Stomach (tissue), 9 donors: Measurements from ENCODE around the gene SNRNP40. TPM values are rescaled to one million over a fixed set of nuclear protein-coding genes. Genes with fewer than 3 reads are reported as not detected.

Experiments used
- DNase-seq, 2 donors: peaks; one replicate each; pipeline versions ENCODE4 v3.0.0 to v3.0.0-alpha.2; 2013 to 2019
- H3K27ac ChIP-seq, 5 donors: fragments of 200-600 bp in 4 of 5; sonication (generic) in 4 of 5; one replicate each; pipeline ENCODE4 v1.5.1; 2013 to 2019; ENCODE audit warnings: mild to moderate bottlenecking in 1 of 5, moderate library complexity in 1 of 5
- H3K27me3 ChIP-seq, 3 donors: fragments of 200-600 bp; sonication (generic); one replicate each; pipeline ENCODE4 v1.5.1; 2017 to 2019; ENCODE audit warnings: mixed run types in 1 of 3
- H3K36me3 ChIP-seq, 4 donors: fragments of 200-600 bp; sonication (generic); 1 replicate in 3 of 4; 2 replicates in 1 of 4; pipeline ENCODE4 v1.5.1; 2016 to 2019
- H3K4me1 ChIP-seq, 4 donors: fragments of 200-600 bp; sonication (generic); one replicate each; pipeline ENCODE4 v1.5.1; 2016 to 2019
- H3K4me3 ChIP-seq, 4 donors: fragments of 200-600 bp; sonication (generic) in 3 of 4; one replicate each; pipeline ENCODE4 v1.5.1; 2016 to 2019; ENCODE audit warnings: mild to moderate bottlenecking in 1 of 4
- H3K9me3 ChIP-seq, 4 donors: fragments of 200-600 bp; sonication (generic); one replicate each; pipeline ENCODE4 v1.5.1; 2016 to 2019
- EP300 ChIP-seq: sonication (generic); formaldehyde crosslinking; IDR thresholded peaks from one replicate; pipeline ENCODE4 v1.6.1; 2017; ENCODE audit warnings: antibody characterized with exemption
- POLR2A ChIP-seq, 4 donors: fragments of 450-650 bp; IDR thresholded peaks; one replicate each; pipeline ENCODE4 v1.6.1; 2016; ENCODE audit warnings: antibody characterized with exemption in 4 of 4, control low read depth in 2 of 4, mild to moderate bottlenecking in 1 of 4, moderate library complexity in 1 of 4
- POLR2AphosphoS5 ChIP-seq, 3 donors: sonication (generic); formaldehyde crosslinking; IDR thresholded peaks; one replicate each; pipeline ENCODE4 v1.6.1; 2016; ENCODE audit warnings: antibody characterized with exemption in 3 of 3
- WGBS, 5 donors: extraction: QIAGEN DNeasy Blood & Tissue Kit in 3 of 5; methylation state at CpG; one replicate each; pipeline versions ENCODE4 v1.1.5 to v1.1.7; 2013 to 2018; 5-methylcytosine and 5-hydroxymethylcytosine counted together
- intact Hi-C: fragments of 100-400 bp; cut with DNase I; formaldehyde crosslinking; loops from one replicate; pipeline ENCODE4 v1.15.1; 2023; ENCODE audit warnings: low total_unique reads
- polyA plus RNA-seq, 3 donors: library from polyadenylated mRNA; stranded (reverse); fragments of 200-250 nt; gene quantifications; one replicate each; pipeline ENCODE4 v1.2.3, GENCODE V29; 2013
- total RNA-seq, 5 donors: library from RNA; depleted of rRNA; stranded (reverse); fragments of >200 nt; gene quantifications; one replicate each; pipeline versions ENCODE4 v1.1.0 to v1.2.3, GENCODE V29; 2014 to 2016
- TF ChIP-seq, protein P1 (sequence below), 7 experiments: fragments of 450-650 bp in 4 of 7; fragments of 200-600 bp in 3 of 7; sonication (generic) in 3 of 7; IDR thresholded peaks; one replicate each; pipeline ENCODE4 v1.5.1; 2016 to 2019; ENCODE audit warnings: antibody characterized with exemption in 7 of 7, control low read depth in 2 of 7, mild to moderate bottlenecking in 1 of 7
- donor health status: healthy with polysubstance abuse.
- donor health status: Bipolar disorder and iron deficiency.
- donor health status: healthy.

SNRNP40 gene
- total and polyA plus RNA-seq, 8 donors, result 1.8 to 100 (median 19.5) TPM

GRCh38 chr1:31227891-31228568, 68.6 kb downstream of the SNRNP40 start:
- TF ChIP-seq POLR2A (IDR thresholded peaks at IDR 0.05), result no peak
- no peak for TF ChIP-seq EP300
- TF ChIP-seq, protein P1, sequence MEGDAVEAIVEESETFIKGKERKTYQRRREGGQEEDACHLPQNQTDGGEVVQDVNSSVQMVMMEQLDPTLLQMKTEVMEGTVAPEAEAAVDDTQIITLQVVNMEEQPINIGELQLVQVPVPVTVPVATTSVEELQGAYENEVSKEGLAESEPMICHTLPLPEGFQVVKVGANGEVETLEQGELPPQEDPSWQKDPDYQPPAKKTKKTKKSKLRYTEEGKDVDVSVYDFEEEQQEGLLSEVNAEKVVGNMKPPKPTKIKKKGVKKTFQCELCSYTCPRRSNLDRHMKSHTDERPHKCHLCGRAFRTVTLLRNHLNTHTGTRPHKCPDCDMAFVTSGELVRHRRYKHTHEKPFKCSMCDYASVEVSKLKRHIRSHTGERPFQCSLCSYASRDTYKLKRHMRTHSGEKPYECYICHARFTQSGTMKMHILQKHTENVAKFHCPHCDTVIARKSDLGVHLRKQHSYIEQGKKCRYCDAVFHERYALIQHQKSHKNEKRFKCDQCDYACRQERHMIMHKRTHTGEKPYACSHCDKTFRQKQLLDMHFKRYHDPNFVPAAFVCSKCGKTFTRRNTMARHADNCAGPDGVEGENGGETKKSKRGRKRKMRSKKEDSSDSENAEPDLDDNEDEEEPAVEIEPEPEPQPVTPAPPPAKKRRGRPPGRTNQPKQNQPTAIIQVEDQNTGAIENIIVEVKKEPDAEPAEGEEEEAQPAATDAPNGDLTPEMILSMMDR (IDR thresholded peaks at IDR 0.05), result no peak
- TF ChIP-seq POLR2AphosphoS5 (IDR thresholded peaks at IDR 0.05), result no peak
- Histone ChIP-seq H3K36me3 (no peaks in the 10 kb centered on the region), H3K27ac (no peak overlapping the region), H3K4me3 (no peak overlapping the region), H3K4me1 (no peaks in the 10 kb centered on the region), H3K27me3 (peaks cover 0 to 21% (median 0%) of the 10 kb centered on the region in 3 donors), H3K9me3 (no peaks in the 10 kb centered on the region)
- 60 to 85% (median 67%) methylated on average over 4 to 5 of the region's 5 CpGs for WGBS, 5 donors
- DNase-seq, result peak in 1 of 2 donors; percentile 72
- intact Hi-C loops, result no loop called here

DNA sequence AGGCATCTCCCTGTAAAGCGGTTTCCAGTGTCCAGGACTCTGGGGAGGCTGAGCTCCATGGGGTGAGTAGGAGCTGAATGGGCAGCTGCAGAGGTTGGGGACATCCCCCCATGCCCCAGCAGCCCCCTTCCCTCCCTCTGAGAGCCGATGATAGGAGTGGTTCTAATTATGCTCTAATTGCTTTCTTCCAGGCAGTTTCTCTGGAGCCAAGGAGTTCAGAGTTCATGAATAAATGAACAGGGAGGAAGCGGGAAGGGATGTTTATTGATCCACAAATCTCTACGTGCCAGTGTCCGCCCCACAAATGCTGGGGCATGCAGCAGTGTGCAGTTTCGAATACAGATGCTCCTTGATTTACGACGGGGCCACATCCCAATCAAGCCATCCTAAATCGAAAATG, 72.5 kb downstream of the SNRNP40 start:
- no peaks in the 10 kb centered on the region for H3K9me3 ChIP-seq
- H3K27me3 ChIP-seq, result peaks cover 0 to 30% (median 0%) of the 10 kb centered on the region in 3 donors
- intact Hi-C loops, result no loop called here
- H3K4me1 ChIP-seq, result no peaks in the 10 kb centered on the region
- WGBS, 5 donors, result 44 to 63% (median 53%) methylated on average over 9 of the region's 9 CpGs
- no peaks in the 10 kb centered on the region for H3K36me3 ChIP-seq
- DNase-seq, result no peak
- no peak overlapping the region for H3K4me3 ChIP-seq
- TF ChIP-seq, protein P1 (IDR thresholded peaks at IDR 0.05), result no peak
- no peak for TF ChIP-seq POLR2A (IDR thresholded peaks at IDR 0.05)
- TF ChIP-seq EP300, result no peak
- no peak for TF ChIP-seq POLR2AphosphoS5 (IDR thresholded peaks at IDR 0.05)
- no peak overlapping the region for H3K27ac ChIP-seq

- Histone ChIP-seq H3K4me3 (no peak overlapping the region), H3K9me3 (no peaks in the 10 kb centered on the region), H3K4me1 (no peaks in the 10 kb centered on the region), H3K27ac (no peak overlapping the region), H3K27me3 (peaks cover 0 to 30% (median 0%) of the 10 kb centered on the region in 3 donors), H3K36me3 (no peaks in the 10 kb centered on the region)
- WGBS, 5 donors, result 69 to 79% (median 73%) methylated on average over 3 of the region's 3 CpGs
- intact Hi-C loops, result no loop called here
- no peak for DNase-seq
- no peak for TF ChIP-seq POLR2A (IDR thresholded peaks at IDR 0.05)
- TF ChIP-seq, protein P1 (IDR thresholded peaks at IDR 0.05), result no peak
- no peak for TF ChIP-seq EP300
- TF ChIP-seq POLR2AphosphoS5 (IDR thresholded peaks at IDR 0.05), result no peak
Measured at GRCh38 chr1:31222176-31222575, 74.4 kb downstream of the SNRNP40 start.

DNA sequence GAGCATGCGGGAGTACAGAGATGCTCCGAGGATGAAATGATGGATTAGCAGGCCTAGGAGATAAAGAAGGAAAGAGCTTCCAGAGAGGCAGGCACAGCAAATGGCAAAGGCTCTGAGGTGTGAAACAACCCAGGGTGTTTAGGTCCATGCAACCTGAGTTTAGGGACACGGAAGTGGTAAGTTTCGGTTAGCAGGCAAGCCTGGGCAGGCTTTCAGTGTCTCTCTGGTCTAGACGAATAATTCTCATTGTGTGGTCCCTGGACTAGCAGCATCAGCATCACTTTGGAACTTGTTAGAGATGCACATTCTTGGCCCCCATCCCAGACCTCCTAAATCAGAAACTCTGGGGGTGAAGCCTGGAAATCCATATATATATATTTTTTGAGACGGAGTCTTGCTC, 75.5 kb downstream of the SNRNP40 start:
- no peak for DNase-seq
- H3K4me1 ChIP-seq, result peaks cover 0 to 3% (median 2%) of the 10 kb centered on the region in 4 donors
- 81 to 90% (median 84%) methylated on average over 6 of the region's 6 CpGs for WGBS, 5 donors
- intact Hi-C loops, result no loop called here
- no peaks in the 10 kb centered on the region for H3K36me3 ChIP-seq
- no peaks in the 10 kb centered on the region for H3K9me3 ChIP-seq
- H3K27ac ChIP-seq, result no peak overlapping the region
- peaks cover 0 to 30% (median 0%) of the 10 kb centered on the region in 3 donors for H3K27me3 ChIP-seq
- H3K4me3 ChIP-seq, result no peak overlapping the region
- no peak for TF ChIP-seq EP300

DNA sequence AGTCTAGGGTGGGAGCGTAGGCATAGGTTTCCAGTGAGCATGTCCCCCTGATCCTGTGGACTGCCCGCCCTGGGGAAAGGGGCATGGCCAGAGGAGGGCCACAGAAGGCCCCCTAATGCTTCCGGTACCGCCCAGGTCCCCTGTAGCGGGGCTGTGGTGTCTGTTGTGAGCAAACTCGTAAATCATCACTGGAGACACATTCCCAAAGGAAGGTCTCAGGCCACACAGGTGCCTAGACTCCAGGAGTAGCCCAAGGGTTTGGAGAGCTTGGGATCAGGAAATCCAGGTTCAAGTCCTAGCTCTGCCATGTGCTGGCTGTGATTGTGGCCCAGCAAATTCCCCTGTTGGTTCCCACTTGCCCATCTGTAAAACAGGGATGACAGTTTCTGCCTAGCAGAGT, 77.1 kb downstream of the SNRNP40 start:
- Histone ChIP-seq H3K4me3 (no peak overlapping the region), H3K27ac (no peak overlapping the region), H3K4me1 (peaks cover 0 to 6% (median 5%) of the 10 kb centered on the region in 4 donors), H3K27me3 (peaks cover 0 to 37% (median 0%) of the 10 kb centered on the region in 3 donors), H3K36me3 (no peaks in the 10 kb centered on the region), H3K9me3 (no peaks in the 10 kb centered on the region)
- DNase-seq, result no peak
- 90 to 94% (median 91%) methylated on average over 2 to 6 of the region's 6 CpGs for WGBS, 5 donors
- intact Hi-C loops, result no loop called here
- TF ChIP-seq POLR2AphosphoS5 (IDR thresholded peaks at IDR 0.05) (no peak), POLR2A (IDR thresholded peaks at IDR 0.05) (no peak), EP300 (no peak)
- TF ChIP-seq, protein P1 (IDR thresholded peaks at IDR 0.05), result no peak
